Measurements from ENCODE around the gene NXN.

DNA sequence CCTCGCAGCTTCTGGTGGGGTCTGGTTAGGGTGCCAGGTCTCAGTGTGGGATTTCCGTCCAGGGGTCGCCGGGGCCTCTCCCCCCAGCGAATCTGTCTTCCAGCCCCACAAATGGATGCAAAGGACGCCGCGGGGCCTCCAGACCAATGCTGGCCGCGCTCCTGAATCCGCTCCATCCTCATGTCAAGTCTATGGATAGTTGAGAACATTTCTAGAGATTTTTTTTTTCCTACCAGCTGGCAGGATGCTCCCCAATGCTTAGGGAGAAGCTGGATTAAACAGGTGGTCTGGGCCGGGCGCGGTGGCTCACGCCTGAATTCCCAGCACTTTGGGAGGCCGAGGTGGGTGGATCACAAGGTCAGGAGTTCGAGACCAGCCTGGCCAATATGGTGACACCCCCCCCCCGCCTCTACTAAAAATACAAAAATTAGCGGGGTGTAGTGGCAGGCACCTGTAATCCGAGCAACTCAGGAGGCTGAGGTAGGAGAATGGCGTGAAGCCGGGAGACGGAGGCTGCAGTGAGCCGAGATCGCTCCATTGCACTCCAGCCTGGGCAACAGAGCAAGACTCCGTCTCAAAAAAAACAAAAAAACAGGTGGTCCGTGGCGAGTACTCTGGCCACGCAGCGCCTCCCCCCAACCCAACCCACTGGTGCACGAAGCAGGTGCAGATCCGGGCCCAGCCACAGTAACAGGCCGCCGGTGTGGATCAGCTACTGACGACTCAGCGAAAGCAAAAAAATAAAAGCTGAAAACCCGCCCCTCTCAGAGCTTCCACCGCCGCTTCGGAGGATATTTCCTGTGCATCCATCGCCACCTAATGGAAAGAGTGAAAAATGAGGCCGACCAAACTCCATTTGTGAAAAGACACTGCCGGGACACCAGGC, 1.1 kb upstream of the NXN start:
- no peak for TF ChIP-seq POLR2A (IDR thresholded peaks at IDR 0.05)
- TF ChIP-seq, protein P1, sequence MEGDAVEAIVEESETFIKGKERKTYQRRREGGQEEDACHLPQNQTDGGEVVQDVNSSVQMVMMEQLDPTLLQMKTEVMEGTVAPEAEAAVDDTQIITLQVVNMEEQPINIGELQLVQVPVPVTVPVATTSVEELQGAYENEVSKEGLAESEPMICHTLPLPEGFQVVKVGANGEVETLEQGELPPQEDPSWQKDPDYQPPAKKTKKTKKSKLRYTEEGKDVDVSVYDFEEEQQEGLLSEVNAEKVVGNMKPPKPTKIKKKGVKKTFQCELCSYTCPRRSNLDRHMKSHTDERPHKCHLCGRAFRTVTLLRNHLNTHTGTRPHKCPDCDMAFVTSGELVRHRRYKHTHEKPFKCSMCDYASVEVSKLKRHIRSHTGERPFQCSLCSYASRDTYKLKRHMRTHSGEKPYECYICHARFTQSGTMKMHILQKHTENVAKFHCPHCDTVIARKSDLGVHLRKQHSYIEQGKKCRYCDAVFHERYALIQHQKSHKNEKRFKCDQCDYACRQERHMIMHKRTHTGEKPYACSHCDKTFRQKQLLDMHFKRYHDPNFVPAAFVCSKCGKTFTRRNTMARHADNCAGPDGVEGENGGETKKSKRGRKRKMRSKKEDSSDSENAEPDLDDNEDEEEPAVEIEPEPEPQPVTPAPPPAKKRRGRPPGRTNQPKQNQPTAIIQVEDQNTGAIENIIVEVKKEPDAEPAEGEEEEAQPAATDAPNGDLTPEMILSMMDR (IDR thresholded peaks at IDR 0.05), result peak; percentile 54 to 76
- no peak for TF ChIP-seq POLR2AphosphoS5 (IDR thresholded peaks at IDR 0.05)
